HG03342 (cell line): Measurements from ENCODE around the gene FITM1.

Experiments
- ATAC-seq: cut with Tn5 transposase; IDR thresholded peaks from one replicate; pipeline ENCODE4 v1.9.1; 2021; ENCODE audit warnings: mild to moderate bottlenecking, moderate library complexity; ENCODE audit not compliant: unreplicated experiment

The FITM1 gene

DNA sequence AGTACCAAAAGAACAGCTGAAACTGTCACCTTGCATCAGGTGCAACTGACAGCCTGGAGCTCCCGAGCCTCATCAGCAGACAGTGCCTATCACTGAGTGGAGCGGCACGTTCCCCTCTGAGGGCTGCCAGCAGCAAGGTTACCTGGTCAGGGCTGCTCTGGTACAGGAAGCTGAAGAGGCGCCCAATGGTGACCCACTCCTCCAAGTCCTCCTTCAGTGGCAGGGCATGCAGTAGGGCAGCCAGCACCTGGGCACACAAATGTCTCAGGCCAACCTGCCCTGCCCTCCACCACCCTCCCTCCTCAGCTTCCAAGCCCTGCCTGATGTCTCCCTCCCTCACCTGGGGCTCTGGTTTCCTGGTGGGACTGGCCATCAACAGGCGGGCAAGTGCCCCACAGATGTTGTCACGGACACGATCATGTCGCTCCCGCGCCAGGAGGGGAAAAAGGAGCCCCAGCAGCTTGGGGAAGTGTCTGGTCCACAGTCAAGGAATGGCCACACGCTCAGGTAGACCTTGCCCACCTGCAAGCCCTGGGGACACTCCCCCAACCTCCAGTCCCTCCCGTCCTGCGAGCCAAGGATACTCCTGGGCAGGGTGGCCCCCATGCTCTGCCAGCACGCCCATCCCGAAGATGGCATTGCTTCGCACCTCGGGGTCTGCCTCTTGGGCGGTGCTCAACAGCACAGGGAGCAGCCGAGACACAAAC lies 51.1 kb downstream of the FITM1 start:
- ATAC-seq, result no peak
